CD14-positive monocyte (primary cell): ENCODE measurements around the gene APOBEC2. TPM values are rescaled to one million over a fixed set of nuclear protein-coding genes. Genes with fewer than 3 reads are reported as not detected.
"Not testable (repeated sequence)": the region's sequence is repeated elsewhere in the genome, so short reads cannot be mapped to it uniquely, and the experiment has no call there.

Experiments
- DNase-seq, 3 donors: peaks; one replicate each; pipeline ENCODE4 v3.0.0-alpha.2; 2011 to 2022
- H2AFZ ChIP-seq: 2 replicates; pipeline ENCODE4 v1.6.0; 2012; ENCODE audit warnings: mild to moderate bottlenecking, low read depth, low read length, inconsistent platforms; ENCODE audit not compliant: insufficient read depth, poor library complexity, severe bottlenecking
- H3K27ac ChIP-seq, 2 donors: 1 replicate in 1 of 2; 2 replicates in 1 of 2; pipeline ENCODE4 v1.5.1; 2012 to 2013; ENCODE audit warnings: low read length in 2 of 2, control low read depth in 1 of 2, inconsistent platforms in 1 of 2, low read depth in 1 of 2, mild to moderate bottlenecking in 1 of 2
- H3K27me3 ChIP-seq, 2 donors: one replicate each; pipeline versions ENCODE4 v1.6.0 to v1.6.1; 2011 to 2013; ENCODE audit warnings: low read length in 2 of 2; ENCODE audit not compliant: control insufficient read depth in 2 of 2, insufficient read depth in 2 of 2
- H3K36me3 ChIP-seq, 2 donors: replicated peaks in 1 of 2; 1 replicate in 1 of 2; 2 replicates in 1 of 2; pipeline versions ENCODE4 v1.5.1 to v1.6.1; 2012 to 2013; ENCODE audit warnings: low read length in 2 of 2, control low read depth in 1 of 2, inconsistent platforms in 1 of 2, mild to moderate bottlenecking in 1 of 2; ENCODE audit not compliant: insufficient read depth in 2 of 2, control insufficient read depth in 1 of 2
- H3K4me1 ChIP-seq, 2 donors: 1 replicate in 1 of 2; 2 replicates in 1 of 2; pipeline versions ENCODE4 v1.5.1 to v1.6.1; 2012 to 2013; ENCODE audit warnings: low read length in 2 of 2, control low read depth in 1 of 2, inconsistent platforms in 1 of 2, mild to moderate bottlenecking in 1 of 2, moderate library complexity in 1 of 2; ENCODE audit not compliant: insufficient read depth in 2 of 2, control insufficient read depth in 1 of 2
- H3K4me2 ChIP-seq: replicated peaks from 2 replicates; pipeline ENCODE3; 2012; ENCODE audit warnings: low read length, moderate library complexity, mild to moderate bottlenecking; ENCODE audit not compliant: poor library complexity, severe bottlenecking; ENCODE audit errors: extremely low read depth
- H3K4me3 ChIP-seq, 3 experiments: fragments of 200-600 bp in 1 of 3; sonication (generic) in 1 of 3; replicated peaks in 1 of 3; 1 replicate in 2 of 3; 2 replicates in 1 of 3; pipeline ENCODE4 v1.5.1; 2011 to 2013; ENCODE audit warnings: low read length in 3 of 3, mild to moderate bottlenecking in 3 of 3, control low read depth in 2 of 3, low read depth in 2 of 3, inconsistent platforms in 1 of 3, moderate library complexity in 1 of 3
- H3K79me2 ChIP-seq: 2 replicates; pipeline ENCODE4 v1.6.0; 2012; ENCODE audit warnings: mild to moderate bottlenecking, control low read depth, inconsistent platforms, low read length, moderate library complexity; ENCODE audit not compliant: insufficient read depth
- H3K9ac ChIP-seq: 2 replicates; pipeline ENCODE4 v1.6.0; 2017; ENCODE audit warnings: low read length, mild to moderate bottlenecking; ENCODE audit not compliant: insufficient read depth, poor library complexity, severe bottlenecking
- H3K9me3 ChIP-seq, 2 donors: replicated peaks in 1 of 2; 1 replicate in 1 of 2; 2 replicates in 1 of 2; pipeline versions ENCODE4 v1.5.1 to v1.6.1; 2012 to 2013; ENCODE audit warnings: low read length in 2 of 2, control low read depth in 1 of 2; ENCODE audit not compliant: control insufficient read depth in 1 of 2, insufficient read depth in 1 of 2
- H4K20me1 ChIP-seq: 2 replicates; pipeline ENCODE4 v1.6.0; 2012; ENCODE audit warnings: mild to moderate bottlenecking, low read length, control low read depth, moderate library complexity; ENCODE audit not compliant: insufficient read depth
- H3K27ac Mint-ChIP-seq, 7 donors: one replicate each; pipeline ENCODE4 v1.8.0; 2020; ENCODE audit warnings: mild to moderate bottlenecking in 7 of 7, mixed read lengths in 7 of 7, moderate library complexity in 6 of 7, inconsistent platforms in 2 of 7
- H3K27me3 Mint-ChIP-seq, 3 donors: one replicate each; pipeline ENCODE4 v1.8.0; 2021 to 2022; ENCODE audit warnings: low read depth in 3 of 3, mild to moderate bottlenecking in 3 of 3, mixed read lengths in 3 of 3, moderate library complexity in 3 of 3, inconsistent platforms in 1 of 3
- H3K36me3 Mint-ChIP-seq, 2 donors: one replicate each; pipeline ENCODE4 v1.8.0; 2020; ENCODE audit warnings: mixed read lengths in 2 of 2, inconsistent platforms in 1 of 2, mild to moderate bottlenecking in 1 of 2
- H3K4me1 Mint-ChIP-seq: one replicate; pipeline ENCODE4 v1.8.0; 2020; ENCODE audit warnings: mild to moderate bottlenecking, mixed read lengths
- H3K4me3 Mint-ChIP-seq, 2 donors: one replicate each; pipeline ENCODE4 v1.8.0; 2020; ENCODE audit warnings: mild to moderate bottlenecking in 2 of 2, mixed read lengths in 2 of 2, moderate library complexity in 1 of 2
- H3K9me3 Mint-ChIP-seq, 7 donors: one replicate each; pipeline ENCODE4 v1.8.0; 2020 to 2022; ENCODE audit warnings: mixed read lengths in 7 of 7, mild to moderate bottlenecking in 6 of 7, moderate library complexity in 6 of 7, inconsistent platforms in 2 of 7
- WGBS: methylation state at CpG from one replicate; pipeline ENCODE4 v1.1.5; 2013; ENCODE audit warnings: missing lambda C conversion rate; ENCODE audit not compliant: insufficient coverage; 5-methylcytosine and 5-hydroxymethylcytosine counted together
- intact Hi-C, 2 donors: fragments of 100-400 bp; cut with micrococcal nuclease; formaldehyde crosslinking; loops; one replicate each; pipeline versions ENCODE4 v1.15.0 to v1.15.1; 2023
- polyA minus RNA-seq: library from RNA; depleted of rRNA, polyadenylated mRNA; stranded (reverse); fragments of >200 nt; gene quantifications from 2 replicates; pipeline ENCODE4 v1.2.3, GENCODE V29; 2012
- polyA plus RNA-seq, 3 donors: library from polyadenylated mRNA; depleted of rRNA in 1 of 3; unstranded in 2 of 3; stranded (reverse) in 1 of 3; fragments of 300-500 nt in 2 of 3; fragments of >200 nt in 1 of 3; fragmentation: Illumina TruSeq in 2 of 3; gene quantifications; 1 replicate in 2 of 3; 2 replicates in 1 of 3; pipeline ENCODE4 v1.2.3, GENCODE V29; 2012 to 2021
- total RNA-seq, 12 experiments: library from RNA in 1 of 12; stranded (reverse) in 1 of 12; fragments of 120-200 nt in 1 of 12; gene quantifications; one replicate each; pipeline ENCODE4 v1.2.4 and lab custom pipeline; 2013 to 2026; ENCODE audit warnings: mixed read lengths in 6 of 12, inconsistent platforms in 1 of 12
- TF ChIP-seq, protein P1 (sequence below): fragments of 200-600 bp; IDR thresholded peaks from one replicate; pipeline ENCODE4 v1.8.0; 2022; ENCODE audit warnings: antibody characterized with exemption, mild to moderate bottlenecking

Gene APOBEC2
- 0.10 TPM for total RNA-seq (2013)
- under 1 TPM in 2 of 3 donors, not detected in 1; 0.14 to 0.42 TPM for polyA plus RNA-seq
- polyA minus RNA-seq: not detected in 2 replicates
- 0 to 0.45 (median 0) reads per million in 11 experiments for total RNA-seq (lab: John Stamatoyannopoulos, UW)

DNA sequence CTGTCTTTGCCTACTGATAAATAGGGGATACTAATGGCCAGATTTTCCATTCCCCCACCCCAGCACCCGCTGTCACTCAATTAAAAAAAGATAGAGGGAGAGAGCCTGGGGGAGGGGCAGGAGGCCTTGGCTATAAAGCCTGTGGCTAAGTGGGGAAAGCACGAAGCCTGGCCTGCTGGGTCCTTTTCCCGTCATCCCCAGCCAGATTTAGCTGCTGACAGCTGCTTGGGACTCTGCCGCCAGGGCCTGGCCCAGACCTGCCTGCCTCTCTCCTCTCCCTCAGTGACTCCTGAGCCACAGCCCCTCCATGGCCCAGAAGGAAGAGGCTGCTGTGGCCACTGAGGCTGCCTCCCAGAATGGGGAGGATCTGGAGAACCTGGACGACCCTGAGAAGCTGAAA lies at the start of gene APOBEC2:
APOBEC2 (plus strand) TSS at position 162 of the 400 bp plus-strand sequence; CDS start at position 308, 146 bp downstream.
- no peak within 1 kb of the TSS for H3K9ac ChIP-seq
- TF ChIP-seq, protein P1, sequence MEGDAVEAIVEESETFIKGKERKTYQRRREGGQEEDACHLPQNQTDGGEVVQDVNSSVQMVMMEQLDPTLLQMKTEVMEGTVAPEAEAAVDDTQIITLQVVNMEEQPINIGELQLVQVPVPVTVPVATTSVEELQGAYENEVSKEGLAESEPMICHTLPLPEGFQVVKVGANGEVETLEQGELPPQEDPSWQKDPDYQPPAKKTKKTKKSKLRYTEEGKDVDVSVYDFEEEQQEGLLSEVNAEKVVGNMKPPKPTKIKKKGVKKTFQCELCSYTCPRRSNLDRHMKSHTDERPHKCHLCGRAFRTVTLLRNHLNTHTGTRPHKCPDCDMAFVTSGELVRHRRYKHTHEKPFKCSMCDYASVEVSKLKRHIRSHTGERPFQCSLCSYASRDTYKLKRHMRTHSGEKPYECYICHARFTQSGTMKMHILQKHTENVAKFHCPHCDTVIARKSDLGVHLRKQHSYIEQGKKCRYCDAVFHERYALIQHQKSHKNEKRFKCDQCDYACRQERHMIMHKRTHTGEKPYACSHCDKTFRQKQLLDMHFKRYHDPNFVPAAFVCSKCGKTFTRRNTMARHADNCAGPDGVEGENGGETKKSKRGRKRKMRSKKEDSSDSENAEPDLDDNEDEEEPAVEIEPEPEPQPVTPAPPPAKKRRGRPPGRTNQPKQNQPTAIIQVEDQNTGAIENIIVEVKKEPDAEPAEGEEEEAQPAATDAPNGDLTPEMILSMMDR: no peak
- peaks cover 0 to 4% (median 2%) of the 10 kb centered on the region in 3 donors for H3K27me3 Mint-ChIP-seq
- H3K27me3 ChIP-seq: no peaks in the 10 kb centered on the region
- H3K27ac ChIP-seq: no peak within 1 kb of the TSS
- H3K79me2 ChIP-seq: no peaks in the 10 kb centered on the region
- no peaks in the 10 kb centered on the region for H4K20me1 ChIP-seq
- no peaks in the 10 kb centered on the region for H3K9me3 ChIP-seq
- H3K4me1 Mint-ChIP-seq: peaks cover 16% of the 10 kb centered on the region
- H3K4me2 ChIP-seq: peak within 1 kb of the TSS; percentile 31
- peaks cover 8 to 10% of the 10 kb centered on the region in 2 donors for H3K36me3 Mint-ChIP-seq
- H3K4me1 ChIP-seq: peaks cover 19% of the 10 kb centered on the region in 2 donors
- no peak within 1 kb of the TSS for H3K4me3 ChIP-seq
- WGBS: 98% methylated on average over 4 of the region's 5 CpGs
- no peak within 1 kb of the TSS for H2AFZ ChIP-seq
- peaks cover 0 to 2% (median 0%) of the 10 kb centered on the region in 7 donors for H3K9me3 Mint-ChIP-seq
- H3K36me3 ChIP-seq: no peaks in the 10 kb centered on the region
- DNase-seq: no peak
- peak within 1 kb of the TSS in 6 of 7 donors; percentile 1 to 90 (median 60) for H3K27ac Mint-ChIP-seq
- peak within 1 kb of the TSS in 1 of 2 donors; percentile 82 for H3K4me3 Mint-ChIP-seq
- intact Hi-C loops: no loop called here

DNA sequence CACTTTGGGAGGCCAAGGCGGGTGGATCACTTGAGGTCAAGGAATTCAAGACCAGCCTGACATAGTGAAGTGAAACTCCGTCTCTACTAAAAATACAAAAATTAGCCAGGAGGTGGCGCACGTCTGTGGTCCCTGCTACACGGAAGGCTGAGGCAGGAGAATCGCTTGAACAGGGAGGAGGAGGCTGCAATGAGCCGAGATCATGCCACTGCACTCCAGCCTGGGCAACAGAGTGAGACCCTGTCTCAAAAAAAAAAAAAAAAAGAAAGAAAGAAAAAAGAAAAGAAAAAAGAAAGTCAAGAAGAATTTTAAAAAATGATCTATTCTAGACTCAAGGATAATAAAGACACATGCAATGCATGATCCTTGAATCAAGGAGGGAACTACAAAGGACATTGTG lies 46.8 kb upstream of the APOBEC2 start:
- H3K27me3 Mint-ChIP-seq: peaks cover 6 to 15% (median 10%) of the 10 kb centered on the region in 3 donors

DNA sequence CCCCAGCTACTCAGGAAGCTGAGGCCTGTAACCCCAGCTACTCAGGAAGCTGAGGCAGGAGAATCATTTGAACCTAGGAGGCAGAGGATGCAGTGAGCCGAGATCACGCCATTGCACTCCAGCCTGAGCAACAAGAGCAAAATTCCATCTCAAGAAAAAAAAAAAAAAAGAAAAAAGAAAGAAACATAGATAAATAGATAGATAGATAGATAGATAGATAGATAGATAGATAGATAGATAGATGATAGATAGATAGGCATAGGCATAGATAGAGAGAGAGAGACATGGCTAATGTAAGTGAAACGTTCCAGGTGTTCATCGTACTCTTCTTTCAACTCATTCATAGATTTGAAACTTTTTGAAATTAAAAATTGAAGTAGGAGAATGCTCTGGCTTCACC lies 46.0 kb upstream of the APOBEC2 start:
- intact Hi-C loops: loop anchor here (1.0 to 2.0 kb wide), 2 partner anchors 20 to 58 kb away; no protein-coding TSS in a partner anchor
- not testable (repeated sequence) for H3K36me3 ChIP-seq, H3K36me3 Mint-ChIP-seq, H3K9me3 Mint-ChIP-seq, H3K4me2 ChIP-seq, H3K4me1 ChIP-seq, H3K27ac Mint-ChIP-seq, H3K9ac ChIP-seq, H3K4me3 Mint-ChIP-seq, H3K4me3 ChIP-seq, H3K4me1 Mint-ChIP-seq, H4K20me1 ChIP-seq, H2AFZ ChIP-seq, H3K79me2 ChIP-seq, H3K9me3 ChIP-seq, H3K27me3 ChIP-seq, H3K27ac ChIP-seq, DNase-seq
- WGBS: no CpG with 5 or more reads among the region's 4 CpGs
- H3K27me3 Mint-ChIP-seq: peaks cover 6 to 11% (median 9%) of the 10 kb centered on the region in 3 donors

More for the DNA sequence above, 46.8 kb upstream of the APOBEC2 start:
- not testable (repeated sequence) for H3K4me3 ChIP-seq, H3K9me3 Mint-ChIP-seq, H3K4me1 Mint-ChIP-seq, H4K20me1 ChIP-seq, H3K27me3 ChIP-seq, H2AFZ ChIP-seq, H3K36me3 Mint-ChIP-seq, H3K27ac Mint-ChIP-seq, H3K9me3 ChIP-seq, H3K79me2 ChIP-seq, H3K36me3 ChIP-seq, H3K27ac ChIP-seq, H3K9ac ChIP-seq, H3K4me3 Mint-ChIP-seq, H3K4me2 ChIP-seq, H3K4me1 ChIP-seq
- intact Hi-C loops: loop anchor here (1.0 to 2.0 kb wide), 2 partner anchors 21 to 59 kb away; no protein-coding TSS in a partner anchor
- 33% methylated on average over 1 of the region's 7 CpGs for WGBS
- TF ChIP-seq, protein P1: peak; percentile 86
- DNase-seq: peak; percentile 44 to 69 (median 64)
